GM12864 (cell line): Measurements from ENCODE around the gene ANTXR2.

ENCODE experiments used
- DNase-seq: peaks from one replicate; pipeline ENCODE4 v3.0.0-alpha.2; 2011; ENCODE audit warnings: low read depth
- H3K4me3 ChIP-seq: 2 replicates; pipeline ENCODE4 v1.5.1; 2011; ENCODE audit warnings: mild to moderate bottlenecking, low read depth, low read length, control low read depth
- TF ChIP-seq, protein P1 (sequence below): IDR thresholded peaks from 2 replicates; pipeline ENCODE4 v1.5.1; 2011; ENCODE audit warnings: low read depth, mild to moderate bottlenecking, moderate library complexity, low read length, control low read depth, inconsistent platforms; ENCODE audit errors: missing control alignments

Gene ANTXR2

DNA sequence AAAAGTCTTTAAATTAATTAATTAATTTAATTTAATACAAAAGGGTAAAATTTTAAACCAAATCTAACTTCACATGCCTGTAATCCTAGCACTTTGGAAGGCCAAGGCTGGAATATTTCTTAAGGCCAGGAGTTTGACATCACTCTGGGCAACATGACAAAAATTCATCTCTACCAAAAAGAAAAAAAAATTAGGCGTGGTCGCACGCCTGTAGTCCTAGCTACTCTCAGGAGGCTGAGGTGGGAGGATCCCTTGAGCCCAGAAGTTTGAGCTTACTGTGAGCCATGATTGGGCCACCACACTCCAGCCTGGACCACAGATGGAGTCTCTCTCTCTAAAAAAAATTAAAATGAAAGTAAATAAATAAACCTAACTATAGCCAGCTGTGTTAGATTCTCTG is 39.2 kb upstream of the ANTXR2 start:
- DNase-seq: no peak
- no peak overlapping the region for H3K4me3 ChIP-seq
- TF ChIP-seq, protein P1, sequence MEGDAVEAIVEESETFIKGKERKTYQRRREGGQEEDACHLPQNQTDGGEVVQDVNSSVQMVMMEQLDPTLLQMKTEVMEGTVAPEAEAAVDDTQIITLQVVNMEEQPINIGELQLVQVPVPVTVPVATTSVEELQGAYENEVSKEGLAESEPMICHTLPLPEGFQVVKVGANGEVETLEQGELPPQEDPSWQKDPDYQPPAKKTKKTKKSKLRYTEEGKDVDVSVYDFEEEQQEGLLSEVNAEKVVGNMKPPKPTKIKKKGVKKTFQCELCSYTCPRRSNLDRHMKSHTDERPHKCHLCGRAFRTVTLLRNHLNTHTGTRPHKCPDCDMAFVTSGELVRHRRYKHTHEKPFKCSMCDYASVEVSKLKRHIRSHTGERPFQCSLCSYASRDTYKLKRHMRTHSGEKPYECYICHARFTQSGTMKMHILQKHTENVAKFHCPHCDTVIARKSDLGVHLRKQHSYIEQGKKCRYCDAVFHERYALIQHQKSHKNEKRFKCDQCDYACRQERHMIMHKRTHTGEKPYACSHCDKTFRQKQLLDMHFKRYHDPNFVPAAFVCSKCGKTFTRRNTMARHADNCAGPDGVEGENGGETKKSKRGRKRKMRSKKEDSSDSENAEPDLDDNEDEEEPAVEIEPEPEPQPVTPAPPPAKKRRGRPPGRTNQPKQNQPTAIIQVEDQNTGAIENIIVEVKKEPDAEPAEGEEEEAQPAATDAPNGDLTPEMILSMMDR: no peak

DNA sequence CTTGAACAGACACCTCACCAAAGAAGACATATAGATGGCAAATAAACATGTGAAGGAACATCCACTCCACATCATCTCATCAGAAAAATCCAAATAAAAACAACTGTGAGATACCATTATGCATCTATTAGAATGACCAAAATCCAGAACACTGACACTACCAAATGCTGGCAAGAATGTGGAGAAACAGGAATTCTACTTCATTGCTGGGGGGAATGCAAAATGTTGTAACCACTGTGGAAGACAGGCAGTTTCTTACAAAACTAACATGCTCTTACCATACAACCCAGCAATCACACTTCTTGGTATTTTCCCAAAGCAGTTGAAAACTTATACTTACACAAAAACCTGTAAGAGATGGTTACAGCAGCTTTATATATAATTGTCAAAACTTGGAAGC is 38.2 kb upstream of the ANTXR2 start:
- no peak overlapping the region for H3K4me3 ChIP-seq
- TF ChIP-seq, protein P1: no peak
- no peak for DNase-seq

DNA sequence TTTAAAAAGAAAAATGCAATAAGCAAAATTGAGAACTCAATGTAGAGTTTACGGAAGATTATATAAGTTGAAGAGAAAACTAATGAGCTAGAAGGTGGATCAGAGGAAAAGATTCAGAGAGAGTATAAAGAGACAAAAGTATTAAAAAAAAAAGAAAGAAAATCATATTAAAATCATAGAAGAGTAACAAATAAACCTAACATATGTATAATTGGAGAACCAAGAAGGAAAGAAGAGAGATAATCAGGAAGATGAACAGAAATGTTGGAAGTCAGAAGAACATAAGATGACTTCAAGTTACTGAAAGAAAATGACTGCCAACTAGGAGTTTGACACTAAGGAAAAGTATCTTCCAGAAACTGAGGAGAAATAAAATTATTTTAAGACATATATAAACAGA is 34.3 kb upstream of the ANTXR2 start:
- DNase-seq: no peak
- TF ChIP-seq, protein P1: no peak
- H3K4me3 ChIP-seq: no peak overlapping the region

DNA sequence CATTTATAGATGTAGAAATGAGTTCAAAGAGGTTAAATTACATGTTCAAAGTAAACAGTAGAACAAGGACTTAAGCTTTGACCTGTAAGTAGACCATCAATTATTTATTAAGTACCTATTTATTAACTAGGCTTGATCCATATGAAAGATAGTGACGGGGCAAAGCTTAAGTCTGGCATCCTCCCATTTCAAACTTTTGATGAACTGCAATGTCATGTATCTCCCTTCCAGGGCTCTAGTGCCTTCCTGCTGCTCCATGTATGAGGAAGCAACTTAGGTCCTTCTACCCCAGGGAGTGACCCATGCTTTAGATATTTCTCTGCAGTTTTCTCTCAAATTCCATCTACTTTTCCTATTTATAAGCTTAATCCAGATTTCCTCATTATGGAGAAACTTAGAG is 31.9 kb upstream of the ANTXR2 start:
- H3K4me3 ChIP-seq: no peak overlapping the region
- DNase-seq: no peak

DNA sequence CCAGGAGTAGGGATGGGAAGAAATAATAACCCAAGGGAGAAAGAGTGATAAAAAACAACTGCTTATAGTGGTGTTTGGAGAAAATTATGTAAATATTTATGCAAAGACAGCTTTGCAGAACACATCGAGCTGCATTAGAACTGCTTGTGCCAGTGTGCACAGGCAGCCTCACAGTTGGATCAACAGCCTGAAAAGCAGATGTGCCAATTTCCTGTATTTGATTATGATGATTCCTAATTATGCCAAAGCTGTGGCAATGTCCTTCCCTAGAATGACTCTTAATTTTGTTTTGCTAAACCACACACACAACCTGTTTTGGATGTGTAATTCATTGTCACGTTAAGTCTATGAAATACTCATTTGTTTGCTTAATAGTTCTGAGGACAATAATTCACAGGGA is 30.6 kb upstream of the ANTXR2 start:
- TF ChIP-seq, protein P1: no peak
- no peak overlapping the region for H3K4me3 ChIP-seq
- no peak for DNase-seq

More for the DNA sequence above, 31.9 kb upstream of the ANTXR2 start:
- TF ChIP-seq, protein P1: no peak

DNA sequence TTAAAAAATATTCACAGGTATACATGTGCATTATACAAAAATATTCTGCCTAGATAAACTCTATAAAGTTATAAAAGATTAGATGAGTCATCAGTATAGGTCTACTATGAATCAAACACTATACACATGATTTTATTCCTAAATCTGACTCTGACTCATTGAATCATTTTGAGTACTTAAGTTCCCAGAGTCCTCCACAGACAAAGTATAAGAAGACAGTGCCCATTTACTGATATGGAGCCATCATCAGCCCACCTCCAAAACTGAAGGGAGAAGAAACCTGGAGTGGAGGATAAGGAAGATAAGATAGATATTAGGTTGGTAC is 28.7 kb upstream of the ANTXR2 start:
- TF ChIP-seq, protein P1: no peak
- no peak for DNase-seq
- H3K4me3 ChIP-seq: no peak overlapping the region

DNA sequence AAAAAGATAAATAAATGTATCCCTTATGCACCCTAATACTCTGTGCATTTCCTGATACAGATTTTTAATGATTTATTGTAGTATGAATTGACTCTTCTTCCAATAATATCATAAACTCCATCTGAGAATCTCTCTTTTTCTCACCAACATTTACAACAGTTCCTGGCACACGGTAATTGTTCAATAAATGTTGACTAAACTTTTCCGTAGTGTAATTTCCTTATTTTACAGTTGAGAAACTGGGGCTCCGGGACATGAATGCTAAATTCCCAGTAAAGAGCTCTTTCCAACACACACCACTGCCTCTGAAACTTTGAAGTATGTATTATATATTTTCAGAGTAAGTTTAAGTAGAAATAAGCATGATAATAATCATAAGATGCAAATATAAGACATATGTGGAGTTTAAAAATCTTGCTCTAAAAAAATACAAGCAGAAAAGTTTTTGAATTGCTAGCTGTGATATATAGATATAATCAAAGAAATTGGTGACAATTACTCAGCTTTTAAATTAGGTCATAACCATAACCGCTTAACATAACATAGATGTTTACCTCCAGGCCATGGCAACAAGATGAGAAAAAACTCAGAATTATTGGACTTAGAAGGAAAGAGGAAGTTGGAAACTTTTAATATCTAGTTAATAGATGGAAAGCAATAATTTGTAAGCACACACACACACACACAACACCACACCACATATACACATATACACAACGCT is 28.2 kb upstream of the ANTXR2 start:
- DNase-seq: no peak
- no peak overlapping the region for H3K4me3 ChIP-seq
- TF ChIP-seq, protein P1: no peak
